ENCODE data around the gene ZNF710.

- TF ChIP-seq POLR2AphosphoS5 (IDR thresholded peaks at IDR 0.05), result peak in 2 of 3 donors; percentile 11 to 19
- no peak for TF ChIP-seq CTCF (IDR thresholded peaks at IDR 0.05)
Observed at GRCh38 chr15:90097475-90097874, 96.4 kb downstream of the ZNF710 start.
